HG03342 (cell line): ENCODE measurements around the gene MAST4.

Experiments
- ATAC-seq: cut with Tn5 transposase; IDR thresholded peaks from one replicate; pipeline ENCODE4 v1.9.1; 2021; ENCODE audit warnings: mild to moderate bottlenecking, moderate library complexity; ENCODE audit not compliant: unreplicated experiment

MAST4 gene

DNA sequence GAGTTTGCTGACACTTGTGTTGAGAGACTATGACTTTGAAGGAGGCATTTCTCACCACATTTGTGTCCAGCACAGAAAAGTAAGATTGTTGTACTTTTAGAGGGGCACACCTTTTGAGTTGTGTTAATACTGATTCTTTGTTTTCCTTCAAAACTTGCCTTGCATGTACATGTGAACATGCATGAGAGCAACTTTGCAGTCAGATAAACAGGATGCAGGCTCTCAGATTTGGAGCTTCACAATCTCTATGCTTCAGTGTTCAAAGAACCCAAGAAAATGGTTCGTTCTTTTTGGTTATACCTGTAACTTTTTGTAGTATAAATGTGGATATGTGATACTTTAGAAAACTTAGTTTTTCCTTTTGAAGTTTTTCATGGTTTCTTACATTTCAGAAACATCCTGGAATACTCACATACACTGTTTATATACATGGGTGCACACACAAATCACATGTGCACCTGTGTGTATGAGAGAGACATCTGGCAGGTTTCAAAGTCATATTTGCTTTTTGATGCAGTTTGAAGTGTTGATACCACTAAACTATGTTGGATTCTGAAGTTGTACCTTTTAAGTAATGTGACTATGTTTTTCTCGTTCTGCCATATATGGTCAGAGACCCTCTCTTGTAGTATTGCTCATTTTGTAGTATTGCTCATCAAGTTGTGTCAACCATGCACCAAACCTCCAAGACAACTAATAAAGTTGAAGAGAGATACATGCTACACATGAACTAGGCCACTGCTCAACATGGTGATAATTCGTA is 409.7 kb downstream of the MAST4 start:
- no peak for ATAC-seq

- no peak for ATAC-seq
Observed at GRCh38 chr5:67006500-67006848, 410.3 kb downstream of the MAST4 start.

DNA sequence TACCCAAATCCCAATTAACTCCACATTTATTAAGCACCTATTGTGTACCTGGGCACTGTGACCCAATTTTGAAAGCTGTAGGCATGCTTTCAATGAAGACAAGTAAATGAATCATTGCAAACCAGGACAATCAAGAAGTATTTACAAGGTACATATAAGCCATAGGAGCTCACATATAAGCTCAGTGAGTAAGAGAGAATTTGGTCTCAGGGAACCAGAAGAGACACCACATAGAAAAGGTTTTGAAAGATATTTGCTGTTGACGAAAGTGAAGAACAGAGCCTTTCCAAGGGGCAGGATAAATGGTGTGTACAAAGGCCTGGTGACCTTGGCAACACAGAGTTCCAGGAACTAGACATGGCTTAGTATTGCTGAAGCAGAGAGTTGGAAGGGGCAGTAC is 412.8 kb downstream of the MAST4 start:
- no peak for ATAC-seq

GRCh38 chr5:67010684-67011409 is 414.7 kb downstream of the MAST4 start:
- no peak for ATAC-seq

- ATAC-seq: no peak
Observed at GRCh38 chr5:67011422-67011821, 415.2 kb downstream of the MAST4 start.

DNA sequence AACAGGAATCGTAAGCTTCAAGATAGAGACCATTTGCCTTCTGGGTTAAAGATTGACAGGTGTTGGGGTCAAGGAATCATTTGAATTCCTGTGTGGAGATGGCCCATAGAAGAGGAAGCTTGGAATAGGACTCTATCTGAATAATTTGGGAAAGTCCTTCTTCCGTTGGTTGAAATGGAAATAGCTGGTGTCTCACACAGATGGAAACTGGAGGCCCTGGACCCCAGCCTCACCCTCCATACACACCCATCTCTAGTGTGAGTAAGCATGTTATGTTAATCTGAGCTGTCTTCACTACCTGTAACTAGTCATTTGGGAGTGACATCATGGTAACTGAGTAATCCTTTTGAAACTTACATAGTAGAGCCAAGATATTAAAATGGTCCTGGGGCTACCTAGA is 416.0 kb downstream of the MAST4 start:
- no peak for ATAC-seq

DNA sequence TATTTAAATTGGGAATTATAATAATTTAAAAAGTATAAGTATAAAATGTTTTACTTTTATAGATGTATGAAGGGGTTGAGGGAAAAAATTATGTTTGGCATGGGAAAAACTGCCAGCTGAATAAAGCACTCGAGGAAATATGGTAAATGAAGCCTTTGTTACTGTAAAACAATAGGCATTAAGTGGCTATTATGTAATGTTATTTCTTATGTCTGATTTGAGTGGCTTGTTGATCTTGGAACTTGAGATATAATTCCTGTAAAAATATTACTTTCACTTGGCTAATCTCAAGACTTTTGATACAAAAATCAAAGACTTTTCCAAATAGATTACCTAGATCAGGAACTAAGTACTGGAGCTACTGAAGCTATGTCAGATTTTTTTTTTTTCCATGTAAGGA is 417.5 kb downstream of the MAST4 start:
- ATAC-seq: no peak

DNA sequence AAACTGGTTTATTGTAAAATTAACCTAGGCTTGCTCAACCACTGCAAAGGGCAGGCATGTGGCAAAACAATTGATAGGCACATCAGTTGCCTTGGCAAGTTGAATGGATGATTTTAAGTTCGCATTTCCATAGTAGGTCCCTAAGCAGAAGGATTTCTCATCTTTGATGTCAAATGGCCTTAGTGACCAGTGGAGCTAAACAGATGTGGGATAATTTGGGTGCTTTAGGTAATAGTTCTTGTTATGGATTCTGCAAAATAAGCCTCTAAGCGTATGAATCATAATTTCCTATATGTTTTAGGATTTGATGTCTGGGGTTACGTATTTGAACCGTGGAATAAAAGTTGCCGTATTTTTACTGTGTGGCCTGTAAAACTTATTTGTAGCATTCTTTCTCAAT is 418.0 kb downstream of the MAST4 start:
- no peak for ATAC-seq

GRCh38 chr5:67014957-67015400 is 418.8 kb downstream of the MAST4 start:
- ATAC-seq: no peak

GRCh38 chr5:67015541-67016191 is 419.5 kb downstream of the MAST4 start:
- no peak for ATAC-seq

GRCh38 chr5:67019065-67019845 is 423.1 kb downstream of the MAST4 start:
- no peak for ATAC-seq

DNA sequence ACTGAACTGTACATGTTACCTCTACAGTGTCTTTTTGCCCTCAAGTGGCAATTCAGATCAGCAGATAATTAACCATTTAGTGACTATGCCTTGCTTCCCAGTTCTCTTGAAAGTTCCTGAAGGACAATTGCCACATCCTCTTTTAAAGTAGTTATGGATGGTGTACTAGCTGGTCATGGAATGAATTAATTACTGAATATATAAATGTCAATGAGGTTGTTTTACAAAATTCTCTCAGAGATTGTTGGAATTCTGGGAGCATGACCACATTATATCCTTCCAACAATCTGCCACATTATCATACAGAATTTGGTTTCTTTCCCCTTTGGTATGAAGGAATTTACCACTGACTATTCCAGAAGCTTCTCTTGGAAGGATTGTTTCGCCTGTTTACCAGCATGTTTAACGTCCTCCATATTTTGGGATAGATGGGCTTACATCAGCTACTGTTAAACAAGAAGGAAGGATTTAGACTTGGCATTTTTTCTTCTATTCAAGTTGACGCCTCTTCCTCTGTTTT is 424.0 kb downstream of the MAST4 start:
- no peak for ATAC-seq

DNA sequence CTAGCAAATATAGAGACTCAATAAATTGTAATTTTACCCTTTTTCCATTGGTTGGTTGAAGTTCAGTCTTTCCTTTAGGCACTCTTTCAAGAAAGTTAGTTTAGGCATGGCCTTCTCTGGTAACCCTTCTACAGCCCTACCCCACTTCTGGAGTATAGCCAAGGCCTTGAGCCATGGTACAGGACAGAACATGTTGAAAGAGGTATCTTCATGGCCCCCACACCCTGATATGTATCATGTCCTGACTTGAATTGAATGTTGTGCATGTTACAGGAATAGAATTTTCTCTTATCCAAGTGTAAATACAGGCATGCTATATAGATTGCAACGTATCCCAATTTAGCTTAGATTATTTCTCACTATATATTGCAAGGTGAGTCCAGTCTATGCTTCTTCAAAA is 424.8 kb downstream of the MAST4 start:
- no peak for ATAC-seq

DNA sequence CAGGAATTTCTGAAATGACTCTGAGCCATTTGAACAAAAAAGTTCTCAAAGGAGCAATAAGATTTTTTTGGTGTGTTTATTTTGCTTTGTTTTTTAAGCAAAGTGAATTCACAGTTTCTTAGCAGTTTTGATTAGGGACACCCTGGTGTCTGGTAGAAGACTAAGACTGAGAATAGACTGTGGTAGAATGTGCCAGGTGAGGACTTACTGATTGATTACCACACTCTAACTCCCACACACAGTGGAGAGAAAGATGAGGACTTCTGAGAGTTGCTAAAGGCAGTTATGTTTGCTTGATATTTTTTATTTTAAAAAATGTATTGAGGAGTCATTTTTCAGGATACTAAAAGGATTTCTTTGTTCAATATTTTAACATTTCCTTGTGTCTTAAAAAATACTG is 425.3 kb downstream of the MAST4 start:
- no peak for ATAC-seq

GRCh38 chr5:67021962-67022361 is 425.8 kb downstream of the MAST4 start:
- no peak for ATAC-seq

- no peak for ATAC-seq
Observed at GRCh38 chr5:67025457-67025856, 429.3 kb downstream of the MAST4 start.

GRCh38 chr5:67026278-67026677 is 430.1 kb downstream of the MAST4 start:
- ATAC-seq: no peak

GRCh38 chr5:67027171-67027570 is 431.0 kb downstream of the MAST4 start:
- ATAC-seq: no peak

GRCh38 chr5:67028371-67028770 is 432.2 kb downstream of the MAST4 start:
- no peak for ATAC-seq

DNA sequence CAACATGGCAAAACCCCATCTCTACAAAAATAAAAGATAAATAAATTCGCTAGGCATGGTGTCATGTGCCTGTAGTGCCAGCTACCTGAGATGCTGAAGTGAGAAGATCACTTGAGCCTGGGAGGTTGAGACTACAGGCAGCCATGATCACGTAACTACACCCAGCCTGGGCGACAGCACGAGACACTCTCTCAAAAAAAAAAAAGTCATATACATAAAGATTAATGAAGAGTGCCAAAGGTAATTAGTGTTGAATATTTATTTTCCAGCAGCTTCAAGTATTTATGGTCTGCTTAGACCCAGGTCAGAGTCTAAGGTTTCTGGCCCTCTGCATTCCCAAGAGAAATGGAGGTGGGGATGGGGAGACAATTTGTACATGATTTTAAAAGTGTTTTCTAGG is 432.7 kb downstream of the MAST4 start:
- ATAC-seq: no peak

- no peak for ATAC-seq
Observed at GRCh38 chr5:67029481-67029880, 433.3 kb downstream of the MAST4 start.
